ENCODE results near the gene TBX19. TPM values are rescaled to one million over a fixed set of nuclear protein-coding genes. Genes with fewer than 3 reads are reported as not detected.

The TBX19 gene
- polyA plus RNA-seq, 1 donor (not counting 4 experiments of a cell fraction or from before 2014, with no cell fraction given), result 0.93 TPM

DNA sequence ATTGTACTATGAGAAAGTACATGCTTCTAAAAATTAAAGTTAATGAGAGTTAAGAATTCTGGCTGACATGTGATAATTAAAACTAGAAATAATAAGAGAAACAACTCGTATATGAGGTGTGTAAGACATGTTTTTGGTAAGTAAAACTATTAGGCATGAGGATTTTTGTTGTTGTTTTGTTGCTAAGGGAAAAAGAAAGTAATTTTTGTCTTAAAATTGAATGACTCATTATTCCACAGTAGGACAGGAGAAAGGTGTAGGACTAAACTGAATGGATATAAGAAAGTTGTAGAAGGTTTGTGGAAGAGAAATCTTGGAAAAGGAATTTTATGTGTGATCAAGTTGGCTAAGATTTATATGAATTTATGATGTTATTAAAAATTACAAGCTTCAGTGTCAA is 54.8 kb downstream of the TBX19 start:
- no peak overlapping the region for H3K27ac ChIP-seq (ENCODE audit: control insufficient read depth, insufficient read depth, low read length)
- no peaks in the 10 kb centered on the region for H4K20me1 ChIP-seq (ENCODE audit: control insufficient read depth, extremely low read depth, insufficient read depth, low read length)
- no peak overlapping the region for H3K4me3 ChIP-seq (ENCODE audit: control insufficient read depth in 2 of 3, extremely low read depth in 1 of 3, insufficient read depth in 2 of 3, low read depth in 1 of 3, low read length in 3 of 3)
- no peaks in the 10 kb centered on the region for H3K27me3 ChIP-seq (ENCODE audit: control insufficient read depth, extremely low read depth, insufficient read depth, low read length)
- DNase-seq (ENCODE audit: low read depth, low spot score) (no peak), FAIRE-seq (no peak)
- H3K79me2 ChIP-seq (ENCODE audit: control insufficient read depth, insufficient read depth, low read length), result no peaks in the 10 kb centered on the region
- H3K9me3 ChIP-seq (ENCODE audit: control insufficient read depth, low read depth, low read length), result no peaks in the 10 kb centered on the region
- no peak overlapping the region for H3K4me2 ChIP-seq (ENCODE audit: control insufficient read depth, extremely low read depth, insufficient read depth, low read depth, low read length)
- no peak overlapping the region for H3K9ac ChIP-seq (ENCODE audit: control insufficient read depth, extremely low read depth, insufficient read depth, low read length)
- no peaks in the 10 kb centered on the region for H3K9me1 ChIP-seq (ENCODE audit: control insufficient read depth, extremely low read depth, insufficient read depth, low read length)
- dilution Hi-C loops (cut with MboI; ENCODE audit: extremely low pct_ligation_motif_present, low sequenced_read_pairs), result no loop called here
- TF ChIP-seq, protein P1, sequence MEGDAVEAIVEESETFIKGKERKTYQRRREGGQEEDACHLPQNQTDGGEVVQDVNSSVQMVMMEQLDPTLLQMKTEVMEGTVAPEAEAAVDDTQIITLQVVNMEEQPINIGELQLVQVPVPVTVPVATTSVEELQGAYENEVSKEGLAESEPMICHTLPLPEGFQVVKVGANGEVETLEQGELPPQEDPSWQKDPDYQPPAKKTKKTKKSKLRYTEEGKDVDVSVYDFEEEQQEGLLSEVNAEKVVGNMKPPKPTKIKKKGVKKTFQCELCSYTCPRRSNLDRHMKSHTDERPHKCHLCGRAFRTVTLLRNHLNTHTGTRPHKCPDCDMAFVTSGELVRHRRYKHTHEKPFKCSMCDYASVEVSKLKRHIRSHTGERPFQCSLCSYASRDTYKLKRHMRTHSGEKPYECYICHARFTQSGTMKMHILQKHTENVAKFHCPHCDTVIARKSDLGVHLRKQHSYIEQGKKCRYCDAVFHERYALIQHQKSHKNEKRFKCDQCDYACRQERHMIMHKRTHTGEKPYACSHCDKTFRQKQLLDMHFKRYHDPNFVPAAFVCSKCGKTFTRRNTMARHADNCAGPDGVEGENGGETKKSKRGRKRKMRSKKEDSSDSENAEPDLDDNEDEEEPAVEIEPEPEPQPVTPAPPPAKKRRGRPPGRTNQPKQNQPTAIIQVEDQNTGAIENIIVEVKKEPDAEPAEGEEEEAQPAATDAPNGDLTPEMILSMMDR (optimal IDR thresholded peaks at IDR 0.05 in 1 of 3, IDR thresholded peaks at IDR 0.05 in 1 of 3, conservative IDR thresholded peaks at IDR 0.05 in 1 of 3; ENCODE audit: extremely low read depth in 1 of 3, insufficient read depth in 2 of 3, low read length in 3 of 3), result no peak
- TF ChIP-seq EZH2 (IDR thresholded peaks at IDR 0.05; ENCODE audit: low read length), result no peak
- H3K36me3 ChIP-seq (ENCODE audit: control insufficient read depth in 2 of 2, extremely low read depth in 1 of 2, insufficient read depth in 2 of 2, low read length in 2 of 2), result no peaks in the 10 kb centered on the region
- no peak overlapping the region for H2AFZ ChIP-seq (ENCODE audit: control insufficient read depth, low read length)
- no peaks in the 10 kb centered on the region for H3K4me1 ChIP-seq (ENCODE audit: control insufficient read depth, extremely low read depth, insufficient read depth, low read length)

DNA sequence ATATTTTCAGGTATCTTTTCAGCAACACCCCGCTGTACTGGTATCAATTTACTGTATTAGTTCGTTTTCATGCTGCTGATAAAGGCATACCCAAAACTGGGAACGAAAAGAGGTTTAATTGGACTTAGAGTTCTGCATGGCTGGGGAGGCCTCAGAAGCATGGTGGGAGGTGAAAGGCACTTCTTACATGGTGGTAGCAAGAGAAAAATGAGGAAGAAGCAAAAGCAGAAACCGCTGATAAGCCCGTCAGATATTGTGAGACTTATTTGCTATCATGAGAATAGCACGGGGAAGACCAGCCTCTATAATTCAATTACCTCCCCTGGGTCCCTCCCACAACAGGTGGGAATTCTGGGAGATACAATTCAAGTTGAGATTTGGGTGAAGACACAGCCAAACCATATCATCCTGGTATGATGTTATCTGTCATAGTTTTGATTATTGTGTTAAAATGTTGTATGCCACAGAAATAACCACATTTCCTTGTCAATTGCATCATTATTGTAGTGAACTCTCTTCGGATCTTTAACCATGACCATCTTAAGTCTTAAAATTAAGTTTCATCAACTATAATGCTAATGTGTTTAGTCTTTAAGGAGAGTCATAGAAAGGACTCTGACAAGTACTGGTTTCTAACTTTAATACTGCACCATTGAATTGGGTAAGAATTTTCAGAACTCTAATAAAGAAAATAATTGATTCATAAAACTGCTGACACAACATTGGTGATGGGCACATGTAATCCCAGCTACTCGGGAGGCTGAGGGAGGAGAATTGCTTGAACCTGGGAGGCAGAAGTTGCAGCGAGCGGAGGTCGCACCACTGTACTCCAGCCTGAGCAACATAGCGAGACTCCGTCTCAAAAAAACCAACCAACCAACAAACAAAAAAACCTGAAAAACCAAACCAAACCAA is 58.2 kb downstream of the TBX19 start:
- no peaks in the 10 kb centered on the region for H3K36me3 ChIP-seq (ENCODE audit: control insufficient read depth in 2 of 2, extremely low read depth in 1 of 2, insufficient read depth in 2 of 2, low read length in 2 of 2)
- no peak overlapping the region for H3K4me2 ChIP-seq (ENCODE audit: control insufficient read depth, extremely low read depth, insufficient read depth, low read depth, low read length)
- no peaks in the 10 kb centered on the region for H3K27me3 ChIP-seq (ENCODE audit: control insufficient read depth, extremely low read depth, insufficient read depth, low read length)
- H3K4me3 ChIP-seq (ENCODE audit: control insufficient read depth in 2 of 3, extremely low read depth in 1 of 3, insufficient read depth in 2 of 3, low read depth in 1 of 3, low read length in 3 of 3), result no peak overlapping the region
- H3K9me1 ChIP-seq (ENCODE audit: control insufficient read depth, extremely low read depth, insufficient read depth, low read length), result no peaks in the 10 kb centered on the region
- H2AFZ ChIP-seq (ENCODE audit: control insufficient read depth, low read length), result no peak overlapping the region
- no peak for FAIRE-seq
- no peak overlapping the region for H3K27ac ChIP-seq (ENCODE audit: control insufficient read depth, insufficient read depth, low read length)
- dilution Hi-C loops (cut with MboI; ENCODE audit: extremely low pct_ligation_motif_present, low sequenced_read_pairs), result no loop called here
- H3K79me2 ChIP-seq (ENCODE audit: control insufficient read depth, insufficient read depth, low read length), result no peaks in the 10 kb centered on the region
- peaks cover 4% of the 10 kb centered on the region for H3K4me1 ChIP-seq (ENCODE audit: control insufficient read depth, extremely low read depth, insufficient read depth, low read length)
- H4K20me1 ChIP-seq (ENCODE audit: control insufficient read depth, extremely low read depth, insufficient read depth, low read length), result no peaks in the 10 kb centered on the region
- DNase-seq (ENCODE audit: low read depth, low spot score), result no peak
- H3K9me3 ChIP-seq (ENCODE audit: control insufficient read depth, low read depth, low read length), result no peaks in the 10 kb centered on the region
- TF ChIP-seq, protein P1 (optimal IDR thresholded peaks at IDR 0.05 in 1 of 3, IDR thresholded peaks at IDR 0.05 in 1 of 3, conservative IDR thresholded peaks at IDR 0.05 in 1 of 3; ENCODE audit: extremely low read depth in 1 of 3, insufficient read depth in 2 of 3, low read length in 3 of 3), result no peak
- TF ChIP-seq EZH2 (IDR thresholded peaks at IDR 0.05; ENCODE audit: low read length), result no peak
- no peak overlapping the region for H3K9ac ChIP-seq (ENCODE audit: control insufficient read depth, extremely low read depth, insufficient read depth, low read length)

Data from keratinocyte (primary cell).